NOMO-1 (cell line): ENCODE measurements around the gene SETD3.

Source experiments
- DNase-seq, 2 experiments: peaks; one replicate each; lab custom pipeline; 2025; ENCODE audit not compliant: unreplicated experiment in 2 of 2; lab: John Stamatoyannopoulos, UW

SETD3 gene

DNA sequence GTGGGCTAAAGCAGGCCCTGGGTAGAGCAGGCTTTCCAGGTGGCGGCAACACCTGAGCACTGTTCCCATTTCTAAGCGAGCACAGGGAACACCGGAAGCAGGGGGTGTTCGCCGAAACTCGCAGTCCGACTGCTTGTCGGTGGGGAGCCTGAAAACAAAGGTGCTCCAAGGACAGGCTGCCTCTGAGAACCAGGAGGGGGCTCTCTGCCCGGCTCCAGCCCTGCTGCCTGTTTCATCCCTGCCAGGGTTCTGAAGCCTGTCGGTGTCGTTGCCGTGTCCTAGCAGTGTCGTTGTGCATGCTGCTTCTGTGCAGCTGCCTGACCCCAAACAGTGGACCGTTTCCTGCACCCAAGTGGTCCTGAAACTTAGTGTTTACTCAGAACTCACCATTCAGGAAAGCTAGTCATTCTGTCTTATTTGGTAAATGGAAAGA is 22.3 kb upstream of the SETD3 start:
- no peak for DNase-seq

GRCh38 chr14:99497894-99498293 is 17.2 kb upstream of the SETD3 start:
- DNase-seq = no peak

DNA sequence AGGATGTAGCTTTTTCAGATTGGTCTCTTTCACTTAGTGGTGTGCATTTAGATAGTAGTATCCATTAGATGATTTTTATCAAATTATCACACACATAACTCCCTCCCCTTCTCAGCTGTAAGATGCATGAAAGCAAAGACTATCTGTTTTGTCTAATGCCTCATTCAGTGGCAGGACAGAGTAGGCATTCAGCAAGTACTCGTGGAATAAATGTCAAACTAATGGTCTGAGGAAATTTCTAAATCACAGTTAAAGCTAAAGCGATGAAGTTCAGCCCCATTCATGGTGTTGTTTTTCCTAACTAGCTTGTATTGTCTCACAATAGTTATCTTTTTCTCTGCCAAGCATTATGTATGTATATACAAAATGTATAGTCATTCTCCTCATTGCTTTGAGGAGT is 16.7 kb upstream of the SETD3 start:
- no peak for DNase-seq

DNA sequence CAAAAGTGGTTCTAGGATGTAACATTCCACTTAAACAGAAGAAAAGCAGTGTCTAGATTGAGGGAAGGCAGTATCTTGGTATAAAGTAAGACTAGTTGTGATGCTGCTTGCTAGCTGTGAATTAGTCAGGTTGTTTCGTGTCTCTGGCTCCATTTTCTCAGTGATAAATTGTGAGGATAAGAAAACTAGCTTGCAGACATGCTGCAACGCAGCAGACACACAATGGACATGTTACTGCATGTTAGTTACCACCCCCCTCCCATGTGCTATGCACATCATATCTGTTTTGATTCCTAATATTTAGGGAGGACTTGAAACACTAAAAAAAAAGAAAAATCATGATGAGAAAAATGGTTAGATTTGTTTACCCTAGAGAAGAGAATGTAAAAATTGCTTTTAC is 3.4 kb upstream of the SETD3 start:
- no peak for DNase-seq

- DNase-seq = peak; percentile 9 to 57
Observed at GRCh38 chr14:99481745-99482099, 1.1 kb upstream of the SETD3 start.

GRCh38 chr14:99480917-99481744 is 472 bp upstream of the SETD3 start, which contains the start of gene CCNK:
CCNK (plus strand) TSS chr14:99481409; CDS start chr14:99492678, 11,269 bp downstream.
- peak; percentile 99 to 100 for DNase-seq

DNA sequence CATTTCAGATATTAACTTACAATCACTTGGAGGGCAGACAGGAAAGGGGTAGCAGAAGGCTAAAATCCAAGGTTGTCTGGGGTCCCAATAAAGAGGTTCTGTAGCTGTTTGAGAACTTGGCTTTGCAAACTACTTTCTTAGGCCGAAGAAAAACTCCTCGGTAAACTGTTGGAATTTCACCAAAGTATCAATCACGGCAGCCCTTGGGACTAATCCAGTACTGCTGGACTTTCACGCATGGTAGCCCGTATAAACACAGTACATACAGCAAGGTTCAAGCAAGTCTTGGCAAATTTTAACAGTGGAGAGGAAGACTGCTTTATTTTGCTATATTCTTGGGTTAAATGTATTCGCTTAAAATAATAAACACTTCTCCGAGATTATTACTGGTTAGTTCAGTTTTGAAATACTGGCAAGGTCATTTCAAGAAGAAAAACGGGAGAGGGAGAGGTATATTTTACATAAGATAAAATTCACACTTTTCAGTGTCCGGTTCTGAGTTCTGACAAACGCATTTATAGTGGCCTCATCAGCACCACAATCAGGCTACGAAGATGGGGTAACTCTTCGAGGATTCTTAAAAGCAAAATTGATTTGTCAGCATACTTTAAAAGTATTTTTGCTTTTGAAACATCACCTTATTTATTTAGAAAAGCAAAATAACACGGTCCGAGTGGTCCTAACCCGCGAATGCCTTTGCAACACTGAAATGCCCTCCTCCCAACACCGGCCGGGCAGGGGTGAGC is 1.3 kb downstream of the SETD3 start:
- DNase-seq = no peak

DNA sequence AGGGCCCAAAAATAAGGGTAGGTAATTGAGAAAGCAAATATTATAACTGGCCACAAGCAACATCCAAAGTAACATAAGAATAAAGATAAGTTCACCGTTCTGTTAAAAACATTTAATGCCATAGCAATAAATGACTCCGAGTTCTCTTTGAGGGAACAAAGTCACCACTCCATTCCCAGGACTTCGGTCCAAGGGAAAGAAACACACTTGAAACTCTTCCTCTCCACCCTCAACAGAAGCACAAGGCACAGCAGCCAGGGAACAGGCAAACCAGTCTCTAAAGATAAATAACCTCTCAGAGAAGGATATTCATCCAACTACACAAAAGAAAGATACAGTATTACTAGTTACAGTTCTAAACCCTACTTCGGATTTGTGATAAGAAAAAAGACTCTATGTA is 2.5 kb downstream of the SETD3 start:
- no peak for DNase-seq

GRCh38 chr14:99476864-99477263 is 3.8 kb downstream of the SETD3 start:
- DNase-seq = peak; percentile 67 to 69

DNA sequence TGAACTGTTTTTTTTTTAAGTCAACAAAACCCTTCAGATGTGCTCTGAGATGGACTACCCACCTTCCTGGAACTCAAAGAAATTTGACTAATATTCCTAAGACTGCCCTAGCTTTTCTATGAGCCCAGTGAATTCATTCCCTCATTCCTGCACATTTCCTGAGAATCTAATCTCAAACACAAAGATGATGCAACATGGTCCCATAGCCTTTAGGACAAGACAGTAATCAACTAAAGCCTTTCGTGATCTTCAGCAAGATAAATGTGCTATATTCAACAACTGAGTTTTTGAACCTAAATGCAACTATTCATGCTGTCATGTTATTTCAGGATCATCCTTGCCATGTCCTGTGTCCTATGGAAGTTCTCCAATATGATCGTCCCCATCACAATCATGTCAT is 5.0 kb downstream of the SETD3 start:
- no peak for DNase-seq

- DNase-seq = no peak
Observed at GRCh38 chr14:99475179-99475578, 5.5 kb downstream of the SETD3 start.

GRCh38 chr14:99473458-99473857 is 7.2 kb downstream of the SETD3 start:
- no peak for DNase-seq

DNA sequence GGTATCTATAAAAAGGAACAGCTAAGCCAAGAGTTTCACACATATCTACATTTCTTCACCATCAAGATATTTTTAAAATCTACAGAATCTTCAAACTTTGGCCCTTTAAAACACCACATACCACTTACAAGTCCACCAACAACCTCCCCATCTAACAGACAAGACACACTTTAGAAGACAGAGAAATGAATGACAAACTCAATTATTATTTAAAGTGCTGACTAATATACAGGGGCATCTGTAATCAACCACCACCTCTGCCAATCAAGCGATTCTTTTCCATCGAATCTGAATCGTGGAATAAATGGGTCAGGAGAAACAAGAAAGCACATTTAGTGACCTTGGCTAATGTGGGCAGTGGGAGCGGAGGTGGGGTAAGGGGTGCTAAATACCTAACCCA is 7.7 kb downstream of the SETD3 start:
- DNase-seq = no peak

DNA sequence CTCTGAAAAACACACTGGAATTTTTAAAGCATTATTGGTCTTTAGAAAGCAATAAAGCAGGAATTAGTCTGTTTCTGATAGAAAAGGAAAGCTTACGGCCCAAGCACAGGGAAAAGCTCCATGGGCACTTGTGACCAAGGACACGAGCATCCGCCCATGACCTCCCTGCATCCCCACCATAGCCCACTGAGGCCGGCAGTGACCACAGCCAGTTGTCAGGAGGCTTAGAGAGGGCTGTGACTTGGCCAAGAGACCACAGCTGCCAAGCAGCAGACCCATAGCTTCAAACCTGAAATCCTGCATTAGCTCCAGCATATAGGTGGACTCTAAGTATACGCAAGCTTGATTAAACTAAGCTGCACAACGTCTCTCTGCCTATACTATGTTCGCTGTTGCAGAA is 8.9 kb downstream of the SETD3 start:
- DNase-seq = no peak

- DNase-seq = no peak
Observed at GRCh38 chr14:99468836-99469592, 11.6 kb downstream of the SETD3 start.

GRCh38 chr14:99468081-99468480 is 12.6 kb downstream of the SETD3 start:
- no peak for DNase-seq

DNA sequence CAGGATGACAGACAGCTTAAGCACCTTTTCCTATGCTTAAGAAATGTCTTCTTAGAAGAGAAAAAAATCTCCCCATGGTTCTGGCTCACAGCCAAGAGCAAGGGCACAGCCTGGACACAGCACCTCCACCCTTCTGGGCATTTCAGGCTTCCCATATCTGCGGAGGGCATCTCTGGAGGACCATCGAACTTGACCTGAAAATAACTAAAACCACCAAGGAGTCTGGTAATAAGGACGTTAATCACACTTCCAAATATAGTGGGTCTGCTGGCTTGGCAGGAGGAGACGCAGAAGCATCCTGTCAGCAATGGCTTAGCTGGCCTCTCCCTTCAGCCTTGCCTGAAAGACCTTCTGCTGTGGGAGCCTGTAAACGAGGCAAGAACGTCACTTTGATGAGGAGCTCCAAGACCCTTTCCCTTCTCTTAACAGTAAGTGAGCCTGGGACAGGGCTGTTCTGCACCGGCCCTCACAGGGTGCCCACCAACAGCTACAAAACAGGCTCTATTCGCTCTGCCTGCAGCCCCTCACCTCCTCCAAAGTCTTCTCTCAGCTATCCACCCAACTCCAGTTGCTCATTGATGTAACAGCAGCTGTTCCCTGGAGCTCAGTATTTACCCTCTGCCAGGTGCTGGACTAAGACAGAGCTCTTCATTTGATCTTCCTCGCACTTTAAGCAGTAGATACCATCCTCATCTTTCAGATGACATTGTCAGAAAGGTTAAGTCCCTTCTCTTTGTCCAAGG is 13.2 kb downstream of the SETD3 start:
- DNase-seq = no peak

DNA sequence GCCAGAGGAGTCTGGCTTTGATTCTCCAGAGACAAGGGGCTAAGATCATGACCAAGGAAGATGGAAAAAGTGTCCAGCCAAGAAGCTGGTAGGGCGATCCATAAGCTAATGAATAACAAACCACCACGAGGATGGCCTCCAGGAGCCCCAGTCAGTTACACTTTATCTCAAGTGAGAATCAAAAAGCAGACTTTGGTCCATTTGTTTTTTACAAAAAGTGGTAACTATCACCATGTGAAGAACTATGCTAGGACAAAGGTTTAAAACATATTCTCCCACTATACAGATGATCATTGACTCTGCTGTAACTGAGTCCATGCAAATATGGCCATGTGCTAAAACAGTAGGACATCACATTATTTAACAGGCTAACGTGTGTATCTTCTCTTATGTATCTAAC is 13.9 kb downstream of the SETD3 start:
- no peak for DNase-seq

GRCh38 chr14:99465288-99465687 is 15.4 kb downstream of the SETD3 start:
- DNase-seq = no peak

- DNase-seq = no peak
Observed at GRCh38 chr14:99463974-99464373, 16.7 kb downstream of the SETD3 start.

- no peak for DNase-seq
Observed at GRCh38 chr14:99462210-99462609, 18.4 kb downstream of the SETD3 start.
